Esophagus mucosa (tissue), 1 donor: Measurements from ENCODE around the gene MCCC2. TPM values are rescaled to one million over a fixed set of nuclear protein-coding genes. Genes with fewer than 3 reads are reported as not detected.
A peak's percentile ranks its signal among the peaks of the same experiment; 100 is the strongest.
"Not testable (repeated sequence)": the region's sequence is repeated elsewhere in the genome, so short reads cannot be mapped to it uniquely, and the experiment has no call there.

Source experiments
- ATAC-seq: fragments of 200-7000 bp; cut with Tn5 transposase; one replicate; pipeline ENCODE4 v1.9.1; 2020
- total RNA-seq: library from RNA; stranded (reverse); gene quantifications from one replicate; pipeline ENCODE4 v1.2.4, GENCODE V29; 2023
- donor health status: DM: yes; HTN: yes; CAD: no.

The MCCC2 gene
- total RNA-seq: 34.1 TPM

GRCh38 chr5:71586941-71587765 lies at the start of gene MCCC2:
Gene MCCC2, plus strand, starts transcription at chr5:71587340. Its CDS starts 86 bp downstream, at chr5:71587426.
- ATAC-seq: peak; percentile 100

GRCh38 chr5:71537687-71538086 lies 49.5 kb upstream of the MCCC2 start:
- no peak for ATAC-seq

GRCh38 chr5:71550885-71551284 lies 36.3 kb upstream of the MCCC2 start:
- not testable (repeated sequence) for ATAC-seq

- ATAC-seq: not testable (repeated sequence)
These were observed 35.6 kb upstream of the MCCC2 start for GRCh38 chr5:71551582-71551981.

DNA sequence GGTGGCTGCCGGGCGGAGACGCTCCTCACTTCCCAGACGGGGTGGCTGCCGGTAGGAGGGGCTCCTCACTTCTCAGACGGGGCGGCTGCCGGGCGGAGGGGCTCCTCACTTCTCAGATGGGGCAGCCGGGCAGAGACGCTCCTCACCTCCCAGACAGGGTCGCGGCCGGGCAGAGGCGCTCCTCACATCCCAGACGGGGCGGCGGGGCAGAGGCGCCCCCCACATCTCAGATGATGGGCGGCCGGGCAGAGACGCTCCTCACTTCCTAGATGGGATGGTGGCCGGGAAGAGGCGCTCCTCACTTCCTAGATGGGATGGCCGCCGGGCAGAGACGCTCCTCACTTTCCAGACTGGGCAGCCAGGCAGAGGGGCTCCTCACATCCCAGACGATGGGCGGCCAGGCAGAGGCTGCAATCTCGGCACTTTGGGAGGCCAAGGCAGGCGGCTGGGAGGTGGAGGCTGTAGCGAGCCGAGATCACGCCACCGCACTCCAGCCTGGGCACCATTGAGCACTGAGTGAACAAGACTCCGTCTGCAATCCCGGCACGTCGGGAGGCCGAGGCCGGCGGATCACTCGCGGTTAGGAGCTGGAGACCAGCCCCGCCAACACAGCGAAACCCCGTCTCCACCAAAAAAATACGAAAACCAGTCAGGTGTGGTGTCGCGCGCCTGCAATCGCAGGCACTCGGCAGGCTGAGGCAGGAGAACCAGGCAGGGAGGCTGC lies 35.0 kb upstream of the MCCC2 start:
- not testable (repeated sequence) for ATAC-seq

DNA sequence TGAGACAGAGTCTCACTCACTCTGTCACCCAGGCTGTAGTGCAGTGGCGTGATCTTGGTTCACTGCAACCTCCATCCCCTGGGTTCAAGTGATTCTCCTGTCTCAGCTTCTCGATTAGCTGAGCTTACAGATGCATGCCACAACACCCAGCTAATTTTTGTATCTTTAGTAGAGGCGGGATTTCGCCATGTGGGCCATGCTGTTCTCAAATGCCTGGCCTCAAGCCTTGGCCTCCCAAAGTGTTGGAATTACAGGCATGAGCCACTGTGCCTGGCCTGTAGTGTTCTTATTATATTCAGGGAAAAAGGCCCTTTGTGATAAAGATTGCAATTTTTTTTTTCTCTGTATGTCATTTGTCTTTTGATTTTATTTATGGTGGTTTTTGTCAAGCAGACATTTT lies 24.0 kb upstream of the MCCC2 start:
- no peak for ATAC-seq

DNA sequence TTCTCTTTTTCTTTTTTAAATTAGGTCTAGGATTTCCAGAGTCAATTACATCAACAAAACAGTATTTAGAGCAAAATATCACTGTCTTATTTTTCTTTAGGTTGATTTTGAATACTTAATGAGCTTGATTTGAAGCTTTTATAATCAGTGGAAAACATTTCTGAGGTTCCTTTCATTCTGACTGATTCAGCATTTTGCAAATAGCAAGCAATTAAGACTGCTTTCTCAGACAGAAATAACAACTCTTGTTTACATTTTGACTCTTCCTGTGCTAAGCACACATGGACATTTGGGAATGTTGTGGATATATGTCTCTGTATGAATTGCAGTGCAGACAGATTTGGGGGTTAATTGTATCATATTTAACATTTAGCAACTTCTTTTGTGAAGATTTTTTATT lies 22.2 kb upstream of the MCCC2 start:
- ATAC-seq: no peak

- ATAC-seq: no peak
These were observed 17.2 kb upstream of the MCCC2 start for GRCh38 chr5:71569748-71570509.

DNA sequence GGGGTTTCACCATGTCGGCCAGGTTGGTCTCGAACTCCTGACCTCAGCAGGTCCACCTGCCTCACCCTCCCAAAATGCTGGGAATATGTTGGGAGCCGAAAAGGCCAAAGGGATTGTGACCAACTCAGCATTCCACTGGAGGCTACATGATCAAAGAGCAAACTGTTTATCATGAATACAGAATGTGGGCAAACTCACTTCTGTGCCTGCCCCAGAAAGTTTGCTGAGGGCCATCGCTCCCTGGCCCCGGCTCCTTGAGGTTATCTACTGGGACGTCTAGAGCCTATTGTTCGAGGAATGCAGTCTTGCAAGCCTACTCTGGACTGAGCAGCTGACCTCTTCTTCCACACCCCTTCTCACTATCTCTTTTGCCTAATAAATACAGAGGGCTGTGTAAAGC lies 15.3 kb upstream of the MCCC2 start:
- ATAC-seq: not testable (repeated sequence)

DNA sequence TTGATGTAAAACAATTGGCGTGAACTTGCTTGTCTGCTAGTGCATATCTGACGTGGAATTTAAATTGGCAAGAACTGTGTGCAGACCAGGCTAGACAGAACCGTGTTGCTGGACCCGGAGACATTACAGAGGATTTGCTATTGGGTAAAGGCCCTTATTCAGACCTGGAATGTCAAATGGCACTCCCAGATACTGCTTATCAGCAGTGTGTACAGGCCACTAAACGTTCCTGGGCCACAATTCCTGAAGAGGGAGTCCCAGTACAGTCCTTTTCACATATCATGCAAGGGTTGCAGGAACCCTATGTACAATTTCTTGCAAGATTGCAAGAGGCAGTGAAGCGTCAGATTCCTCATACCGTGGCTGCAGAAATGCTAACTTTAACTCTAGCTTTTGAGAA lies 13.5 kb upstream of the MCCC2 start:
- no peak for ATAC-seq

GRCh38 chr5:71575588-71575987 lies 11.6 kb upstream of the MCCC2 start:
- not testable (repeated sequence) for ATAC-seq

DNA sequence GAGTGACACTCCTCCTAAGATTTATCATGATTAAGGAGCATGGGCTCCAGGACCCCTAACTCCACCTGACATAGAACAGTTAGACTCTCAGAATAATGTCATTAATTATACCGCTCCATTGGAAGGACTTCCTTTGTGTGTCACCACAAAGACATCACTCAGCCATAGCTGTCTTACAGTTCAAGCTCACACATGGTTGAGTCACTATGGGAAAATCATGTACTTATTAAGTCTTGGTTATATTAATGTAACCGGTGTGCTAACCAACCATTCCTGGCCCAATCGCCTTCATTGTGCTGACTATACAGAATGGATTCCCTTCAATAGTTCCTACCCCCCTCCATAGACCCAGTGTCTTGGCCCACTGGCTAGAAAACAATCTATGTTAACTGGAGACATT lies 10.9 kb upstream of the MCCC2 start:
- ATAC-seq: no peak

DNA sequence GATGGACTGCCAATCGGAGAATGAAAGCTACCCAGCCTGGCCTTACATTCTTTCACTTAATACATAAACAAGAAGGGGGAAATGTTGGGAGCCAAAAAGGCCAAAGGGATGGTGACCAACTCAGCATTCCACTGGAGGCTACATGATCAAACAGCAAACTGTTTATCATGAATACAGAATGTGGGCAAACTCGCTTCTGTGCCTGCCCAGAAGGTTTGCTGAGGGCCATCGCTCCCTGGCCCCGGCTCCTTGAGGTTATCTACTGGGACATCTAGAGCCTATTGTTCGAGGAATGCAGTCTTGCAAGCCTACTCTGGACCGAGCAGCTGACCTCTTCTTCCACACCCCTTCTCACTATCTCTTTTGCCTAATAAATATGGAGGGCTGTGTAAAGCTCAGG lies 9.3 kb upstream of the MCCC2 start:
- ATAC-seq: not testable (repeated sequence)

DNA sequence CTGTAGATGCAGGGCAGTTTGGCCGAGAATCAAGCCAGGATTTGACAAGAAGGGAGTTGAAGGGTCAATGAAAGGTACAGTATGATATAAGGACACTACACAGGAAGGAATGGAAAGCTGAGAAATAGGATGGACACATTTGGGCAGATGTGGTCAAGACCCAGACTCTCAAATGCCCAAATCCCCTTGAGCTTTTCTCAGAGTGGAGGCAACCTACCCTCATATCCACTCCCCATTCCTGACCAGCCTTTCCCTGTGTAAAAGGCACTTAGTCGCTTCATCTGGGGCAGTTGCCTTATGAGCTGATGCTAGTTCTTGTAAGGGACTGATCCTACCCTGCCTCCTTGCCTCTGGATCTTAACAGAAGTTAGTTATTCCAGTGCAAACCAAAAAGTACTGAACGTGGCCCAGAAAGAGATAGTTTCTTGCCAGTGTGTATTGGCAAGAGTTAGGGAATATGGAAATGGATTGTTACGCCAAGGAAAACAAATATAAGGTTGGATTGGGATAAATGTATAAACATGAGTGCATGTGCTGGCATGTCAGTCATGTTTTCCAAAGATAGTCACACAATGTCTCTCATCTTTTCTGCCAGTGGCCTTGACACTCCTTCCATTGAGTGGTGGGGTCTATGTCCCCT lies 4.1 kb upstream of the MCCC2 start:
- ATAC-seq: no peak

GRCh38 chr5:71586052-71586940 lies 844 bp upstream of the MCCC2 start:
- no peak for ATAC-seq

GRCh38 chr5:71587766-71588532 lies 809 bp downstream of the MCCC2 start:
- peak; percentile 4 for ATAC-seq

DNA sequence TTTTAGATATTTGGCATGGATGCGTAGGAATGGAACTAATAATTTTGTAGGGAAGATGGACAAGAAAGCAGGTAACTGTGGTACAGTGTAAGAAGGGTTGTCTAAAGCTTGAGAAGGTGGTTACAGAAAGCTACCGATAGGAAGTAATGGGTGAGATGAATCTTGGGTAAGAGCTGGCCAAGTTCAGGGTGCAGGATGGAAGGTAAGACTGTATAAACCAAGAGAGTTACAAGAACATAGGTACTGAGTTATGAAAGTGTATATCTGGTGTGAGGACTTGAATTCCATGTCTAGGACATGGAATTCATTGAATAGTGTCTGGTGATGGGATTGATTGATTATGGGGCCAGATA lies 1.4 kb downstream of the MCCC2 start:
- no peak for ATAC-seq

GRCh38 chr5:71589903-71590302 lies 2.8 kb downstream of the MCCC2 start:
- no peak for ATAC-seq

DNA sequence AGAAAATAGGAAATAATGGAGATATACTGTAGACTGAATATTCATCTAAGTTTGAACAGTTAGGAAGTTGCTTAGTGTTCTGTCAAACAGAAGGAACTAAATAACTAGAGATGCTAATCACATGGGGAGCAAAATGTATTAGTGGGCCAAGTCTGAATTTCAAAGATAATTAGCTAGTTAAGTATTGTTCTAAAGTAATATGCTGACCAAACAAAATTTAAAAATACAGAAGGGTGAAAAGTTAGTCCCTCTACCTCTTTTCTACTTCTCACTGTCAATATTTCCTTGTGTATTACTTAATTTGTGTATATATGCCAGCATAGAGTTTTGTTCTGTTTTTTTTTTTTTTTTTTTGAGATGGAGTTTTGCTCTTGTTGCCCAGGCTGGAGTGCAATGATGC lies 4.0 kb downstream of the MCCC2 start:
- ATAC-seq: no peak

DNA sequence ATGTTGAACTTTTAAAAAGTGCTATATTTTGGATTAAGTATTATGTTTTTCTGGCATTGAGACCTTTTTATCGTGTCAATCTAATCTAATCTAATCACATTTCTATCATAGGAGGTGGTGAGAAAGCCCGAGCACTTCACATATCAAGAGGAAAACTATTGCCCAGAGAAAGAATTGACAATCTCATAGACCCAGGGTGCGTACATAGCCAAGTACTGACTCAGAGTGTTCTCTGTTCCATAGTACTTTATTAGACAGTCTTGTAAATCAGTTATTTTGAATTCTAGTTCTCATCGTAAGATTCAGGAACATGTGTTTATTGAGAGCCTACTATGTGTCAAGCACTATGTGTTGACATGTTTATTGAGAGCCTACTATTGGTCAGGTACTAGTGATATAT lies 9.0 kb downstream of the MCCC2 start:
- ATAC-seq: no peak

GRCh38 chr5:71597001-71597400 lies 9.9 kb downstream of the MCCC2 start:
- no peak for ATAC-seq
